NCI-H510A (cell line): ENCODE measurements around the gene DYNLT5.
"Not testable (repeated sequence)": the region's sequence is repeated elsewhere in the genome, so short reads cannot be mapped to it uniquely, and the experiment has no call there.

Experiments
- DNase-seq: peaks from one replicate; lab custom pipeline; 2025; lab: John Stamatoyannopoulos, UW

Gene DYNLT5

GRCh38 chr1:66752000-66752592, at the start of gene DYNLT5:
Gene DYNLT5, plus strand, starts transcription at chr1:66752459. Its CDS starts 2,200 bp downstream, at chr1:66754659.
- no peak for DNase-seq

- DNase-seq: no peak
Observed at GRCh38 chr1:66704177-66704875, 47.9 kb upstream of the DYNLT5 start.

- DNase-seq: no peak
Observed at GRCh38 chr1:66705110-66705509, 47.1 kb upstream of the DYNLT5 start.

DNA sequence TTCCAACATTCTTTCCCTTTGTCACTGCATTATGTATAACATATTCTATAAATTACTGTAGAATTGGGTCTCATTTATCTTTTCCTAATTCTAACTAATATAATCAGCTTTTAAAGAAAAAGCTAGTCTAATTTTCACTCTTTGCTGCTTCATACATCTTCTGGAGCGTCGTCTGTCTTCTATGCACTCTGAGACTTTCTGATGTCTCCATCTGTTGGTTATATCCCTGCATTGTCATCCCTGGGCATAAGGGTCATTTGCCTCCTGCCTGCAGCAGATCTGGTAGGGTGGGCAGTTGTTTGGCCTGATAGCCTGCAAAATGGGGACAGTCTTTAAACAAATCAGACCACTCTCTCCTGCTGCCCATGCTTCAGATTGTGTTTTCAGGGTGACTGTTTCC, 40.8 kb upstream of the DYNLT5 start:
- no peak for DNase-seq

DNA sequence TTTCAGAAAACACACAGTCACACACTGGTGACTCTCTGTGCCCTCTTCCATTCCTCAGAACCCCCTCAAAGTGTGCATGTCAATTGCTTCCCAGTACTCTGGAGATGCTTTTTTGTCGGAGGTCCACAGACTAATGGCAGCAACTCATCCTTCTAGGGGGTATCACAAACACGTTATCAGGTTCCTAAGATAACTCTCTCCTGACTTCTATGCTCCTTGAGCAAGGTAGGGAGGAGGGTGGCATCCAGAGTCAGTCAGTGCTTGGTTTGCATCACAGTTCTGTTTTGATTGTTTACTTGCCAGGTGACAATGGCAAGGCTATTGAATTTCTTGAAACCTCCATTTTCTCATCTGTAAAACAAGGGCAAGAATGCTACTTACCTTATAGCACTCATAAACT, 39.4 kb upstream of the DYNLT5 start:
- no peak for DNase-seq

DNA sequence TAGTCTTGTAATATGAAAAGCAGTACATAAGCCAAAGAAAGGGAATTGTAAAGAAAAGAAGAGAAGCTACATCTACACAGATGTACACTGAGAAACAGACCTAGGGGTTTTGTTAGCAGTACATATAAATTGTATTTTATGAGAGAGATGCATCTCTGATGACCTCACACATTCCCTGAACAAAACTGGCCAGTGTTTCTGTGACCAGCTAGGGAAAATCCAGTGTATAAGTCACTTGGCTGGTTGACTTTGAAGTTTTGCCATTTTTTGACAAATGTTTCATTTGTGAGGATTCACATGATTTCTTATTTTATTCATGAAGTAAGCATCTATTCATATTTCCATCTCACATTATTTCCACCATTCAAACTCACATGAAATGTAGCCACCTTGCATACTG, 28.3 kb upstream of the DYNLT5 start:
- DNase-seq: no peak

- peak; percentile 42 for DNase-seq
Observed at GRCh38 chr1:66725885-66726665, 26.2 kb upstream of the DYNLT5 start.

GRCh38 chr1:66728021-66728420, 24.2 kb upstream of the DYNLT5 start:
- DNase-seq: no peak

DNA sequence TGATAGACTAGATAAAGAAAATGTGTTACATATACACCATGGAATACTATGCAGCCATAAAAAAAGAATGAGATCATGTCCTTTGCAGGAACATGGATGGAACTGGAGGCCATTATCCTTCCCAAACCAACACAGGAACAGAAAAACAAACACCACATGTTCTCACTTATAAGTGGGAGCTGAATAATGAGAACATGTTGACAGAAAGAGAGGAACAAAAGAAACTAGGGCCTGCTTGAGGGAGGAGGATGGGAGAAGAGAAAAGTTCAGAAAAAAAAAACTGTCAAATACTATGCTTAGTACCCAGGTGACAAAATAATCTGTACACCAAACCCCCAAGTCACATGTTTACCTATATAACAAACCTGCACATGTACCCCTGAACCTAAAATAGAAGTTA, 23.5 kb upstream of the DYNLT5 start:
- not testable (repeated sequence) for DNase-seq

DNA sequence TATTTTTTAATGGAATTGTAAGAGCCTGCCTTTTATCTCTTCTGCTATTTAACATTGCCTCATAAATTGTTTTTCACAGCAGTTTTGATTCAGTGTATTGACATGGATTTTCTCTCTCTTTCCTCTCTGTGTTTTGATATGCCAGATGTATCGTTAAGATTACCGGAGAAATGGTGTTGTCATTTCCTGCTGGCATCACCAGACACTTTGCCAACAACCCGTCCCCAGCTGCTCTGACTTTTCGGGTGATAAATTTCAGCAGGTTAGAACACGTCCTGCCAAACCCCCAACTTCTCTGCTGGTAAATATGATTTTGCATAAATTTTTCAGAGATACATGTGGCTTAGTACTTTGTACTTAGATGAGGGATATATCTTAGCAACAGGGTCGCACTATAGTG, 23.1 kb upstream of the DYNLT5 start:
- DNase-seq: no peak

DNA sequence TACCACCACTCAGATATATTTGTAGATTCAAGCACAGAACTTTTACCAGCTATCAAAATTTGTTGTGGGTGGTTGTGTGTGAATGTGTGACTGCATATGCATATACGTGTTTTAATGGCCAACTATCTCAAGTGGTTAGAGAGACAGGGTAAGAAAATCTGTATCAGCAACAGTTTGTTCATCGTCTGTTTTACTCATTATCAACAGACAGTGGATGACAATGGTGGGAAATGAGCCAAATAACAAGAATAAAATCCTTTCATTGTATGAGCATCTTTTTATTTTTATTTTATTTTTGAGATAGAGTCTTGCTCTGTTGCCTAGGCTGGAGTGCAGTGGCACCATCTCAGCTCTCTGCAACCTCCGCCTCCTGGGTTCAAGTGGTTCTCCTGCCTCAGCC, 22.7 kb upstream of the DYNLT5 start:
- DNase-seq: no peak

- DNase-seq: no peak
Observed at GRCh38 chr1:66730462-66730861, 21.8 kb upstream of the DYNLT5 start.

DNA sequence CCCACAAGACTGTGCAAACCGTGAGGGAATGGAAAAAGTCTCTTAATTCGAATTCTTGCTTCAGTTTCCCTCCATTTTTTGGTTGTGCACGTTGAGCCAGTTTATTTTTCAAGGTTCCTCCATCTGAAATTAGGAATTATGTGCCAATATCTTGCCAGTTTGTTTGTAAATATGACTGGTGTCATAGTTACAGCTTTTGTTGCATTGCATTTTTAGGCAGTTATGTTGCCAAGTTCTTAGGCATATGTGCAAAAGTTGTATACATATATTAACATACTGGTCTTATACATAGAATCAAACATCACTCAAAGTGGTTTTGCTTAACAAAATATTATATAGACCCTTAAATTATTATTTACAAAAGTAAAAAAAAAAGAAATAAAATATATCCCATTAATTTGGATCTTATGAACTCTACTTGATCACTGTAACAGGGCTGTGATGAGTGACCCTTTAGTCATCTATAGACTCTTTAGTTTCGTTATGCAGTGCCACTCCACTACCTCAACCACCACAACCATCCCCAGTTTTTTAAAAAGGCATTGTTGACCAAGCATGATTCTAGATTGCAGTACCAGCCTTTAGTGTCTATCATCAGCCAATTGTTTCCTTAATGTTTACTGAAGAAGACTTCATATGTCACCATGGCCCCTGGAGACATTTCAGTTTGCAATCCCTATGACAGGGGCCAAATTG, 20.9 kb upstream of the DYNLT5 start:
- DNase-seq: no peak

- no peak for DNase-seq
Observed at GRCh38 chr1:66732407-66733166, 19.7 kb upstream of the DYNLT5 start.

DNA sequence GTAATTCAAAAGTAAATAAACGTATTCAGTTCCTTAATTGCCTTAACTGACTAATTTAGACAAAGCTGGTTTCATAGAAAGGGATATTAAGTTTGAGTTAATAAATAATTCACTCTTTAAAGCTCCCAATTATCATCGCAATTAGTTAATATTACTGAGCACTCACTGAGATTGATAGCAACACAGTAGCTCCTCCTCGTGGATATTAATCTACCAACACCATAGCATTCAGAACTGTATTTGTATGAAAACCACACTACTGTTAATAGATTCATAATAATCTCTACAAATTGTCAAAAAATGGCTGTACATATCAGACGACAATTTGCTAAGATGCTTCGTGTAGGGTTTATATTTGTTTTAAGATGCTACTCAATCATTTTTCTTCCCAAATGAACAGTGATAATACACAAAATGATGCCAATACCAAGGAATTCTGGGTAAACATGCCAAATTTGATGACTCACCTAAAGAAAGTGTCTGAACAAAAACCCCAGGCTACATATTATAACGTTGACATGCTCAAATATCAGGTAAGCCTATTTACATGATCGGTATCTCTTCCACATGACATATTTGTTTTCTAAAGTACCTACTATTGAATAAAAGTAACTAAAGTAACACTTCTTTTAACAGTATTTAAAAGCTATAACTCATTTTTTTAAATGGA, 18.8 kb upstream of the DYNLT5 start:
- no peak for DNase-seq

- DNase-seq: not testable (repeated sequence)
Observed at GRCh38 chr1:66734531-66734930, 17.7 kb upstream of the DYNLT5 start.

DNA sequence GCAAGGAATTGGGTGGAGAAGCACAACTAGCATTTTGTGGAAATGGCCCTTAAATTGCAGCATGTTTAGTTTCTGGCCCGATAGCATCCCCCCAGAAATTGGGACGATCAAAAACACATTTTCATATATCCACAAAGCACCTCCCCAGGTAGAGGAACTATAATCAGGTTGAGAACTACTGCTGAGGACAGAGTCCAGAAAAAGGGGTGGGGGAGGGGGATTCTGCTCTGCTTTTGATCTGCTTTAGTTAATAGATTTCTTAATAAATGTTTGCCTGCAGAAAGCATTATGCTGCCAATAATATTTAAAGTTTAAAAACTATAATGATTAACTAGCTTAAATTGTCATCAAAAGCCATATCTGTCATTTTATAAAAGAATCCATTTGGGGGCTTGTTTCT, 14.4 kb upstream of the DYNLT5 start:
- DNase-seq: no peak

DNA sequence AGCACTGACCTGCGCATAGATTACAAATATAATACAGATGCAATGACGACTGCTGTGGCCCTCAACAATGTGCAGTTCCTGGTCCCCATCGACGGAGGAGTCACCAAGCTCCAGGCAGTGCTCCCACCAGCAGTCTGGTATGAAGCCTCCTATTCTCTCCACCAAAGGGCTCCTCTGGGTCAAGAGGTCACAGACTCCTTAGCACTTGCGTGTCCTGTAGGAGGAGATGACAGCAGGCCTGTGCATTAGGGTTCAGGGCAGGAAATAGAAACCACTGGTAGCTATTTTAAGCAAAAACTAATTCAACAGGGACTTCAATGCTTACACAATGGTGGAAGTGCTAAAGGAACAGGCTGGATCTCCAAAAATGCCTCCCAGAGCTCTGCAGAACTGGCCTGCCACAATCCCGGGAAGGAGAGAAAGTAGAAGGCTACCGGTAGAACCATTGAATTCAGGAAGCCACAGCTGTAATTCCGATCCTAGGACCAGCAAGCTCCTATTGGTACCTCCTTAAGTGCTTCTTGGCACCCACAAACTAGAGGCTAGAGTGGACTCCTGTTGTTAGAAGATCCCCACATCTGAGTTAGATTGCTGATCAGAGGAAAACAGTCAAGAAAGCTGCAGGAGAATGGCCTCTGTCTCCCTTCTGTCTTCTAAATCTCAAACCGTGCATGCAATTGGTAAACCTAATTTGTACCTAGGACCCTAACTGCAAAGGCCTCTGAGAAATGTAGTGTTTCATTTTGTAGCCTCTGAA, 12.7 kb upstream of the DYNLT5 start:
- no peak for DNase-seq

- no peak for DNase-seq
Observed at GRCh38 chr1:66745451-66745850, 6.8 kb upstream of the DYNLT5 start.

DNA sequence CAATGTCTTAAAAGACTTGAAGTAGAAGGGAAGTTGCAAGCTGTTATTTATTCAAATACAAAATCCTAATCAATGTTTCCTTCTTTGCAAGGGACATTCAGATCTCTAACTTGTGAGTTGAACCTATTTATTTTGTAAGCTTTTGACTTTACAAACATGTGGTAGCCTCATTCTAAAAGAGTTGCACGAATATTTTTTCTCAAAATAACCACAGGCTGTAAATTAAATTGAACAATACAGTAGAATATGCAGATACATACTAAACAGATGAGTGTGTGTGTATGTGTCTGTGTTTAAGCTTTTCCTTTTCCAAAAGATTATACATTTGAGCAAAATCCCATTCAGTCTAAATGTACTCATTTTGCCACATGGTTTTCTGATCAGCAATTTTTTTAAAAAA, 4.8 kb upstream of the DYNLT5 start:
- no peak for DNase-seq

DNA sequence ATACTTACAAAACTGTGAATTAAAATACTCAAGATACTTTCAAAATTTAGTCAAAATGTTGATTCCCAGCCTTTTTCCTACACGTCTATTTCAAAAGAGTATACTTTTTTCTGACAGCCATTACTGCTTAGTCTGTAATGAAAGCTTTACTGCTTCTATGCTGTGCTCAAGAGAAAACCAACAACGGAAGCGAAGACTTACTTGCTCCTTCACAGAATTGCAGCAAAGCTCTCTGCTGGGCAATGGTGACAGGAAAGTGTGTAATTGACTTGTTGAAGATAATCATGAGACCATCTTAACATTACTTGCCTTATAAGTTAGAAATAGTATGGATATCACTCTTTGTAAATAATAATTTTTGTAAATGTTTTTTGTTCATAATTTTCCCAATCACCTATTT, 1.7 kb upstream of the DYNLT5 start:
- DNase-seq: no peak
